H1 (cell line): ENCODE measurements around the gene SIN3B. TPM values are rescaled to one million over a fixed set of nuclear protein-coding genes. Genes with fewer than 3 reads are reported as not detected.

Experiments
- CEBPB ChIP-seq: IDR thresholded peaks from 2 replicates; pipeline ENCODE4 v1.6.1; 2012; ENCODE audit warnings: low read depth, low read length
- CHD7 ChIP-seq: fragments of 300-600 bp; sonication (generic); IDR thresholded peaks from 2 replicates; pipeline ENCODE4 v1.7.1; 2012; ENCODE audit warnings: low read length, moderate library complexity, mild to moderate bottlenecking, inconsistent platforms; ENCODE audit not compliant: insufficient replicate concordance
- CTCF ChIP-seq, 3 experiments: IDR thresholded peaks; 1 replicate in 2 of 3; 2 replicates in 1 of 3; pipeline versions ENCODE4 v1.5.1 to v1.6.1; 2011; ENCODE audit warnings: low read length in 3 of 3, mild to moderate bottlenecking in 3 of 3, inconsistent platforms in 2 of 3, low read depth in 1 of 3, moderate library complexity in 1 of 3; ENCODE audit not compliant: insufficient read depth in 1 of 3; ENCODE audit errors: control extremely low read depth in 1 of 3
- E2F6 ChIP-seq: IDR thresholded peaks from 2 replicates; pipeline ENCODE4 v1.6.1; 2012; ENCODE audit warnings: inconsistent platforms
- GTF2F1 ChIP-seq: IDR thresholded peaks from 2 replicates; pipeline ENCODE4 v1.6.1; 2012; ENCODE audit warnings: low read depth, low read length, improper control_type of control experiment, borderline replicate concordance
- POU5F1 ChIP-seq: IDR thresholded peaks from 2 replicates; pipeline ENCODE4 v1.6.1; 2011; ENCODE audit warnings: low read depth, mild to moderate bottlenecking, low read length, moderate library complexity
- RAD21 ChIP-seq, 2 experiments: IDR thresholded peaks in 1 of 2; conservative IDR thresholded peaks in 1 of 2; 2 replicates each; pipeline ENCODE4 v1.6.1; 2011; ENCODE audit warnings: low read depth in 2 of 2, low read length in 2 of 2, improper control_type of control experiment in 1 of 2, inconsistent platforms in 1 of 2, mild to moderate bottlenecking in 1 of 2, moderate library complexity in 1 of 2
- TAF1 ChIP-seq: IDR thresholded peaks from 2 replicates; pipeline ENCODE4 v1.6.1; 2011; ENCODE audit warnings: mild to moderate bottlenecking, low read depth, low read length
- polyA plus RNA-seq, 7 experiments: library from polyadenylated mRNA; depleted of rRNA in 3 of 7; stranded (reverse) in 5 of 7; unstranded in 2 of 7; fragments of >200 nt in 5 of 7; fragments of 200-250 nt in 2 of 7; gene quantifications; 1 replicate in 5 of 7; 2 replicates in 1 of 7; 4 replicates in 1 of 7; pipeline versions ENCODE4 v1.2.1 to v1.2.3, GENCODE V29; 2011 to 2013; ENCODE audit warnings: missing spikeins in 2 of 7, mixed read lengths in 2 of 7
- total RNA-seq: library from RNA; stranded (reverse); fragmentation: NEBNext Ultra II Directional; extraction: Animal tissue kit (Norgen Biotek cat#: 25700); gene quantifications from 2 replicates; pipeline ENCODE4 v1.2.1, GENCODE V29; 2021

SIN3B gene
- total and polyA plus RNA-seq, 2 of the 8 experiments (the other 6 are each of a cell fraction or from before 2014, with no cell fraction given), result 29.5 to 71.1 TPM

- TF ChIP-seq CHD7 (no peak), E2F6 (no peak), GTF2F1 (no peak), RAD21 (IDR thresholded peaks at IDR 0.05 in 1 of 2, conservative IDR thresholded peaks at IDR 0.05 in 1 of 2; ENCODE audit: low read depth in 2 of 2, low read length in 2 of 2) (no peak), POU5F1 (no peak), CEBPB (no peak), CTCF (IDR thresholded peaks at IDR 0.05; ENCODE audit: control extremely low read depth in 1 of 3, insufficient read depth in 1 of 3, low read depth in 1 of 3, low read length in 3 of 3) (no peak), TAF1 (no peak)
Observed at GRCh38 chr19:16867211-16867610, 38.0 kb downstream of the SIN3B start (continued).
